HepG2 (cell line): ENCODE results near the gene BMP6. TPM values are rescaled to one million over a fixed set of nuclear protein-coding genes. Genes with fewer than 3 reads are reported as not detected.

Experiments used
- ATF1 ChIP-seq: IDR thresholded peaks from 2 replicates; pipeline ENCODE4 v1.6.1; 2016; ENCODE audit warnings: mild to moderate bottlenecking, control low read depth
- ATF7 ChIP-seq, 2 experiments: fragments of 450-650 bp in 1 of 2; sonication (generic) in 1 of 2; formaldehyde crosslinking in 1 of 2; IDR thresholded peaks; 2 replicates each; pipeline versions ENCODE4 v1.4.0 to v1.6.1; 2016 to 2020; ENCODE audit warnings: antibody characterized with exemption in 1 of 2, mild to moderate bottlenecking in 1 of 2, missing genetic modification reagents in 1 of 2
- GATA4 ChIP-seq: sonication (generic); IDR thresholded peaks from 2 replicates; pipeline ENCODE4 v1.6.1; 2016; ENCODE audit warnings: antibody characterized with exemption, low read depth, borderline replicate concordance
- GZF1 ChIP-seq: sonication (generic); formaldehyde crosslinking; IDR thresholded peaks from 2 replicates; pipeline ENCODE4 v1.5.1; 2020; ENCODE audit warnings: mild to moderate bottlenecking, missing genetic modification reagents
- NR2F2 ChIP-seq: IDR thresholded peaks from 2 replicates; pipeline ENCODE4 v1.6.1; 2012; ENCODE audit warnings: low read depth, inconsistent platforms, borderline replicate concordance
- SALL1 ChIP-seq: sonication (generic); formaldehyde crosslinking; IDR thresholded peaks from 2 replicates; pipeline ENCODE4 v1.8.0; 2022; ENCODE audit warnings: mild to moderate bottlenecking, missing genetic modification reagents
- SKI ChIP-seq: fragments of 450-650 bp; IDR thresholded peaks from one replicate; pipeline ENCODE4 v1.6.1; 2018; ENCODE audit warnings: mild to moderate bottlenecking; ENCODE audit not compliant: partially characterized antibody
- TBL1XR1 ChIP-seq: fragments of 150-350 bp; IDR thresholded peaks from 2 replicates; pipeline ENCODE4 v1.6.1; 2014; ENCODE audit warnings: borderline replicate concordance, low read length; ENCODE audit not compliant: partially characterized antibody
- TBX2 ChIP-seq: sonication (generic); formaldehyde crosslinking; IDR thresholded peaks from 2 replicates; pipeline ENCODE4 v1.5.0; 2020; ENCODE audit warnings: missing genetic modification reagents, mild to moderate bottlenecking, borderline replicate concordance
- TGIF2 ChIP-seq: IDR thresholded peaks from 2 replicates; pipeline ENCODE4 v1.6.1; 2016; ENCODE audit warnings: control low read depth, missing compliant biosample characterization
- TRIM24 ChIP-seq: sonication (generic); formaldehyde crosslinking; IDR thresholded peaks from 2 replicates; pipeline ENCODE4 v1.8.0; 2022; ENCODE audit warnings: mild to moderate bottlenecking, missing genetic modification reagents
- WIZ ChIP-seq: sonication (generic); formaldehyde crosslinking; IDR thresholded peaks from 2 replicates; pipeline ENCODE4 v1.5.1; 2020; ENCODE audit warnings: mild to moderate bottlenecking, missing genetic modification reagents
- ZFAT ChIP-seq: sonication (generic); formaldehyde crosslinking; conservative IDR thresholded peaks from 2 replicates; pipeline ENCODE4 v1.8.1; 2023; ENCODE audit warnings: missing genetic modification reagents, inconsistent platforms
- ZFP1 ChIP-seq: IDR thresholded peaks from 2 replicates; pipeline ENCODE4 v1.6.1; 2016
- ZNF121 ChIP-seq: sonication (generic); formaldehyde crosslinking; IDR thresholded peaks from 2 replicates; pipeline ENCODE4 v1.5.0; 2020; ENCODE audit warnings: mild to moderate bottlenecking, missing genetic modification reagents
- ZNF34 ChIP-seq: sonication (generic); formaldehyde crosslinking; IDR thresholded peaks from 2 replicates; pipeline ENCODE4 v1.4.0; 2020; ENCODE audit warnings: mild to moderate bottlenecking, missing genetic modification reagents, borderline replicate concordance
- ZNF598 ChIP-seq: sonication (generic); formaldehyde crosslinking; IDR thresholded peaks from 2 replicates; pipeline ENCODE4 v1.5.1; 2020; ENCODE audit warnings: mild to moderate bottlenecking, missing genetic modification reagents, borderline replicate concordance
- ZNF629 ChIP-seq: sonication (generic); formaldehyde crosslinking; conservative IDR thresholded peaks from 2 replicates; pipeline ENCODE4 v1.5.0; 2020; ENCODE audit warnings: missing genetic modification reagents
- ZNF747 ChIP-seq: sonication (generic); formaldehyde crosslinking; IDR thresholded peaks from 2 replicates; pipeline ENCODE4 v1.8.1; 2023; ENCODE audit warnings: missing genetic modification reagents, mild to moderate bottlenecking, borderline replicate concordance
- polyA plus RNA-seq, 8 experiments: library from polyadenylated mRNA; depleted of rRNA in 3 of 8; stranded (reverse) in 7 of 8; unstranded in 1 of 8; fragments of >200 nt; fragmentation: Illumina TruSeq in 4 of 8; extraction: Trizol in 4 of 8; gene quantifications; 2 replicates each; pipeline versions ENCODE4 v1.2.1 to v1.2.3, GENCODE V29; 2011 to 2016; ENCODE audit warnings: low read depth in 4 of 8, missing spikeins in 1 of 8, mixed read lengths in 1 of 8; ENCODE audit not compliant: insufficient read depth in 1 of 8
- total RNA-seq, 5 experiments: library from RNA; depleted of rRNA; stranded (reverse); fragments of >200 nt; fragmentation: Illumina TruSeq; extraction: Trizol; gene quantifications; 2 replicates each; pipeline ENCODE4 v1.2.3, GENCODE V29; 2016; ENCODE audit warnings: low read depth in 1 of 5
- TF ChIP-seq, protein P1 (sequence below): sonication (generic); formaldehyde crosslinking; IDR thresholded peaks from 2 replicates; pipeline ENCODE4 v1.5.0; 2020; ENCODE audit warnings: mild to moderate bottlenecking, missing genetic modification reagents, moderate library complexity
- TF ChIP-seq, protein P2 (sequence below): sonication (generic); formaldehyde crosslinking; conservative IDR thresholded peaks from 2 replicates; pipeline ENCODE4 v1.8.1; 2023; ENCODE audit warnings: missing genetic modification reagents
- TF ChIP-seq, protein P3 (sequence below): sonication (generic); formaldehyde crosslinking; IDR thresholded peaks from 2 replicates; pipeline ENCODE4 v1.4.0; 2020; ENCODE audit warnings: missing genetic modification reagents
- TF ChIP-seq, protein P4 (sequence below): sonication (generic); formaldehyde crosslinking; IDR thresholded peaks from 2 replicates; pipeline ENCODE4 v1.5.0; 2020; ENCODE audit warnings: missing genetic modification reagents, mild to moderate bottlenecking, borderline replicate concordance
- TF ChIP-seq, protein P5 (sequence below): IDR thresholded peaks from 2 replicates; pipeline ENCODE4 v1.6.1; 2012; ENCODE audit warnings: low read depth, low read length, improper control_type of control experiment

BMP6 gene
- total and polyA plus RNA-seq, 2 of the 13 experiments (the other 11 are each of a cell fraction or from before 2014, with no cell fraction given) = 0.09 to 0.18 TPM

DNA sequence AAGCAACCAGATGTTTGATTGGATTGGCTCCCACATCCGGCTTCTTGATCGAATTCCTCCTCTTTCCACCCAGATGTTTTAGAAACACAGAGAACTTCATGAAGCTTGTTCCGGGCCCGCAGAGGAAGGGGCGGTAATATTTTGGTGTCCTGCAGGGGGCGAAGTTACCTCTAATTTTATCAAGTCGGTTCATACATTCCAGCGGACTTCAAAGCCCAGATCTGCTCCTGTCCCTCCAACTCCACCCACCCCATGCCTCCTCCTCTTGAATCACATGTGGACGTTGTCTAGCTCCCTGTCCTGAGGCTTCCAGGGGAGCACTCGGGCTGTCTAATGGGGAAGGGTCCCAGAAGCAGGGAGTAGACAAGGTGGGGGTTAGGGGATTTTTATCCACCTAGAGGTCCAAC lies 2.9 kb upstream of the BMP6 start (continued):
- TF ChIP-seq, protein P1, sequence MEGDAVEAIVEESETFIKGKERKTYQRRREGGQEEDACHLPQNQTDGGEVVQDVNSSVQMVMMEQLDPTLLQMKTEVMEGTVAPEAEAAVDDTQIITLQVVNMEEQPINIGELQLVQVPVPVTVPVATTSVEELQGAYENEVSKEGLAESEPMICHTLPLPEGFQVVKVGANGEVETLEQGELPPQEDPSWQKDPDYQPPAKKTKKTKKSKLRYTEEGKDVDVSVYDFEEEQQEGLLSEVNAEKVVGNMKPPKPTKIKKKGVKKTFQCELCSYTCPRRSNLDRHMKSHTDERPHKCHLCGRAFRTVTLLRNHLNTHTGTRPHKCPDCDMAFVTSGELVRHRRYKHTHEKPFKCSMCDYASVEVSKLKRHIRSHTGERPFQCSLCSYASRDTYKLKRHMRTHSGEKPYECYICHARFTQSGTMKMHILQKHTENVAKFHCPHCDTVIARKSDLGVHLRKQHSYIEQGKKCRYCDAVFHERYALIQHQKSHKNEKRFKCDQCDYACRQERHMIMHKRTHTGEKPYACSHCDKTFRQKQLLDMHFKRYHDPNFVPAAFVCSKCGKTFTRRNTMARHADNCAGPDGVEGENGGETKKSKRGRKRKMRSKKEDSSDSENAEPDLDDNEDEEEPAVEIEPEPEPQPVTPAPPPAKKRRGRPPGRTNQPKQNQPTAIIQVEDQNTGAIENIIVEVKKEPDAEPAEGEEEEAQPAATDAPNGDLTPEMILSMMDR (CRISPR knock-in tag) = peak; percentile 81
- TF ChIP-seq GATA4 = no peak
- TF ChIP-seq NR2F2 = no peak
- no peak for TF ChIP-seq ZNF121 (CRISPR knock-in tag)
- TF ChIP-seq GZF1 (CRISPR knock-in tag) = no peak
- TF ChIP-seq, protein P2, sequence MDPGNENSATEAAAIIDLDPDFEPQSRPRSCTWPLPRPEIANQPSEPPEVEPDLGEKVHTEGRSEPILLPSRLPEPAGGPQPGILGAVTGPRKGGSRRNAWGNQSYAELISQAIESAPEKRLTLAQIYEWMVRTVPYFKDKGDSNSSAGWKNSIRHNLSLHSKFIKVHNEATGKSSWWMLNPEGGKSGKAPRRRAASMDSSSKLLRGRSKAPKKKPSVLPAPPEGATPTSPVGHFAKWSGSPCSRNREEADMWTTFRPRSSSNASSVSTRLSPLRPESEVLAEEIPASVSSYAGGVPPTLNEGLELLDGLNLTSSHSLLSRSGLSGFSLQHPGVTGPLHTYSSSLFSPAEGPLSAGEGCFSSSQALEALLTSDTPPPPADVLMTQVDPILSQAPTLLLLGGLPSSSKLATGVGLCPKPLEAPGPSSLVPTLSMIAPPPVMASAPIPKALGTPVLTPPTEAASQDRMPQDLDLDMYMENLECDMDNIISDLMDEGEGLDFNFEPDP (CRISPR knock-in tag) = no peak
- no peak for TF ChIP-seq ZNF629 (CRISPR knock-in tag)
- TF ChIP-seq, protein P3, sequence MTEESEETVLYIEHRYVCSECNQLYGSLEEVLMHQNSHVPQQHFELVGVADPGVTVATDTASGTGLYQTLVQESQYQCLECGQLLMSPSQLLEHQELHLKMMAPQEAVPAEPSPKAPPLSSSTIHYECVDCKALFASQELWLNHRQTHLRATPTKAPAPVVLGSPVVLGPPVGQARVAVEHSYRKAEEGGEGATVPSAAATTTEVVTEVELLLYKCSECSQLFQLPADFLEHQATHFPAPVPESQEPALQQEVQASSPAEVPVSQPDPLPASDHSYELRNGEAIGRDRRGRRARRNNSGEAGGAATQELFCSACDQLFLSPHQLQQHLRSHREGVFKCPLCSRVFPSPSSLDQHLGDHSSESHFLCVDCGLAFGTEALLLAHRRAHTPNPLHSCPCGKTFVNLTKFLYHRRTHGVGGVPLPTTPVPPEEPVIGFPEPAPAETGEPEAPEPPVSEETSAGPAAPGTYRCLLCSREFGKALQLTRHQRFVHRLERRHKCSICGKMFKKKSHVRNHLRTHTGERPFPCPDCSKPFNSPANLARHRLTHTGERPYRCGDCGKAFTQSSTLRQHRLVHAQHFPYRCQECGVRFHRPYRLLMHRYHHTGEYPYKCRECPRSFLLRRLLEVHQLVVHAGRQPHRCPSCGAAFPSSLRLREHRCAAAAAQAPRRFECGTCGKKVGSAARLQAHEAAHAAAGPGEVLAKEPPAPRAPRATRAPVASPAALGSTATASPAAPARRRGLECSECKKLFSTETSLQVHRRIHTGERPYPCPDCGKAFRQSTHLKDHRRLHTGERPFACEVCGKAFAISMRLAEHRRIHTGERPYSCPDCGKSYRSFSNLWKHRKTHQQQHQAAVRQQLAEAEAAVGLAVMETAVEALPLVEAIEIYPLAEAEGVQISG (CRISPR knock-in tag) = no peak
- no peak for TF ChIP-seq ATF1
- TF ChIP-seq, protein P4, sequence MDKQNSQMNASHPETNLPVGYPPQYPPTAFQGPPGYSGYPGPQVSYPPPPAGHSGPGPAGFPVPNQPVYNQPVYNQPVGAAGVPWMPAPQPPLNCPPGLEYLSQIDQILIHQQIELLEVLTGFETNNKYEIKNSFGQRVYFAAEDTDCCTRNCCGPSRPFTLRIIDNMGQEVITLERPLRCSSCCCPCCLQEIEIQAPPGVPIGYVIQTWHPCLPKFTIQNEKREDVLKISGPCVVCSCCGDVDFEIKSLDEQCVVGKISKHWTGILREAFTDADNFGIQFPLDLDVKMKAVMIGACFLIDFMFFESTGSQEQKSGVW = no peak
- TF ChIP-seq ATF7 (IDR thresholded peaks at IDR 0.05) = no peak
- no peak for TF ChIP-seq ATF7 (CRISPR knock-in tag; IDR thresholded peaks at IDR 0.05)
- TF ChIP-seq TRIM24 (CRISPR knock-in tag) = no peak
- TF ChIP-seq TBX2 (CRISPR knock-in tag) = no peak
- TF ChIP-seq, protein P5, sequence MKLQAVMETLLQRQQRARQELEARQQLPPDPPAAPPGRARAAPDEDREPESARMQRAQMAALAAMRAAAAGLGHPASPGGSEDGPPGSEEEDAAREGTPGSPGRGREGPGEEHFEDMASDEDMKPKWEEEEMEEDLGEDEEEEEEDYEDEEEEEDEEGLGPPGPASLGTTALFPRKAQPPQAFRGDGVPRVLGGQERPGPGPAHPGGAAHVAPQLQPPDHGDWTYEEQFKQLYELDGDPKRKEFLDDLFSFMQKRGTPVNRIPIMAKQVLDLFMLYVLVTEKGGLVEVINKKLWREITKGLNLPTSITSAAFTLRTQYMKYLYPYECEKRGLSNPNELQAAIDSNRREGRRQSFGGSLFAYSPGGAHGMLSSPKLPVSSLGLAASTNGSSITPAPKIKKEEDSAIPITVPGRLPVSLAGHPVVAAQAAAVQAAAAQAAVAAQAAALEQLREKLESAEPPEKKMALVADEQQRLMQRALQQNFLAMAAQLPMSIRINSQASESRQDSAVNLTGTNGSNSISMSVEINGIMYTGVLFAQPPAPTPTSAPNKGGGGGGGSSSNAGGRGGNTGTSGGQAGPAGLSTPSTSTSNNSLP = peak; percentile 69; the same call in 1 of the 2 replicates
- no peak for TF ChIP-seq TGIF2 (CRISPR knock-in tag)
- TF ChIP-seq ZNF598 (CRISPR knock-in tag) = no peak
- TF ChIP-seq ZFAT (CRISPR knock-in tag) = no peak
- TF ChIP-seq SALL1 (CRISPR knock-in tag) = 0 out of 2 replicates have a peak, but pooled peaks have one; percentile 19
- no peak for TF ChIP-seq WIZ (CRISPR knock-in tag)
- no peak for TF ChIP-seq TBL1XR1
- no peak for TF ChIP-seq SKI
- TF ChIP-seq ZFP1 (CRISPR knock-in tag) = no peak
- no peak for TF ChIP-seq ZNF34 (CRISPR knock-in tag)
- no peak for TF ChIP-seq ZNF747 (CRISPR knock-in tag)
